KMS-11 (cell line): ENCODE data around the gene DPP9.
A peak's percentile ranks its signal among the peaks of the same experiment; 100 is the strongest.

Source experiments
- H2AFZ ChIP-seq: fragments of 200-600 bp; sonication (generic); 2 replicates; pipeline ENCODE4 v1.6.1; 2016; ENCODE audit warnings: antibody characterized with exemption, mixed run types, low read depth
- H3K27ac ChIP-seq: fragments of 200-600 bp; sonication (generic); 2 replicates; pipeline ENCODE4 v1.6.1; 2016; ENCODE audit warnings: mild to moderate bottlenecking, mixed run types
- H3K27me3 ChIP-seq: fragments of 200-600 bp; sonication (generic); 2 replicates; pipeline ENCODE4 v1.6.1; 2017; ENCODE audit warnings: mild to moderate bottlenecking, low read depth, mixed run types, moderate library complexity; ENCODE audit not compliant: insufficient read depth
- H3K36me3 ChIP-seq: fragments of 200-600 bp; sonication (generic); 2 replicates; pipeline ENCODE4 v1.6.1; 2017; ENCODE audit warnings: mild to moderate bottlenecking, mixed run types; ENCODE audit not compliant: insufficient read depth
- H3K4me1 ChIP-seq: fragments of 200-600 bp; sonication (generic); 2 replicates; pipeline ENCODE4 v1.6.1; 2016; ENCODE audit warnings: mild to moderate bottlenecking, low read depth, mixed run types; ENCODE audit not compliant: poor library complexity, severe bottlenecking
- H3K4me2 ChIP-seq: fragments of 200-600 bp; sonication (generic); 2 replicates; pipeline ENCODE4 v1.7.0; 2016; ENCODE audit warnings: mild to moderate bottlenecking, mixed run types
- H3K4me3 ChIP-seq: fragments of 200-600 bp; sonication (generic); IDR thresholded peaks from 2 replicates; pipeline ENCODE4 v1.6.1; 2017; ENCODE audit warnings: low read depth, low read length, mixed read lengths; ENCODE audit not compliant: insufficient read depth
- H3K79me2 ChIP-seq: fragments of 200-600 bp; sonication (generic); 2 replicates; pipeline ENCODE4 v1.6.1; 2016; ENCODE audit warnings: low read depth, mixed run types; ENCODE audit not compliant: insufficient read depth
- H3K9ac ChIP-seq: fragments of 200-600 bp; sonication (generic); 2 replicates; pipeline ENCODE4 v1.6.1; 2016; ENCODE audit warnings: mild to moderate bottlenecking, mixed run types
- H4K20me1 ChIP-seq: fragments of 200-600 bp; sonication (generic); 2 replicates; pipeline ENCODE4 v1.6.1; 2016; ENCODE audit warnings: mild to moderate bottlenecking, mixed run types; ENCODE audit not compliant: insufficient read depth
- TF ChIP-seq, protein P1 (sequence below): fragments of 200-600 bp; sonication (generic); conservative IDR thresholded peaks from 2 replicates; pipeline ENCODE4 v1.6.1; 2017; ENCODE audit warnings: low read depth, mild to moderate bottlenecking, antibody characterized with exemption, low read length, moderate library complexity, mixed read lengths

The DPP9 gene

DNA sequence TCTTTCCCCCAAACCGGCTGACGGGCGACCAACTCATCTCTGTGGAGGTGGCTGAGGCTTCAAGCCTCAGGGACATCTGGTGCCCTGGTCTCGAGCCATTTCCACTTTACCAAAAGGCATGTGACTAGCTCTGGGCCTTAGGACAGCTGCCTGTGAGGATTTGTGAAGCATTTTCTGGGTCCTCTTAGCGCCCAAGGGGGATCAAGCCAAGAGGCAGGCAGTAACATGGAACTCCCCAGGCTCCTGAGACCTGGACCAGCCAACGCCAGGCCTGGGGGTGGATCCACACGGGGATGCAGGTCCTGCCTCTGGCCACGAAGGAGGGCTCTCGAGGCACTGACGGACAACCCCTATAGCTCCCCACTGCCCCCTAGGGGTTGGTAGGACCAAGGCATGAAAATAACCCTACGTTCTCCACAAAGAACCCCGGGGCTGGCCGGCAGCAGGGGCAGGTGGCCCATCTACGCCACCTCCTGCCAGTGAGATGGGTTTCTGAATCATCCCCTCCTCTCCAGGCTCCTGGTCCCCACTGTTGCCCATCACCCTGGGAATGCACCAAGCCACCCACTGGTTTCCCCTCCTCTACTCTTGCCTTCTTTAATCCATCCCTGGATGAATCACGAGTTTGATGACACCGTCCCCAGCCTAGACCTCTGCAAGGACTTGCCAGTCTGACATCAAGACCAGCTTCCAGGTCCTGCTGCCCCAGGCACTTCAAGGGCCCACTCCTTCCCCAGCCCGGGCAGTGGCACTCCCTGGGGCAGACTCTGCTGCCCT, 46.5 kb downstream of the DPP9 start:
- Histone ChIP-seq H3K9ac (no peak overlapping the region), H3K4me3 (no peak overlapping the region), H3K79me2 (no peaks in the 10 kb centered on the region), H3K27me3 (no peaks in the 10 kb centered on the region), H3K4me1 (no peaks in the 10 kb centered on the region), H3K27ac (no peak overlapping the region), H4K20me1 (no peaks in the 10 kb centered on the region), H3K4me2 (no peak overlapping the region), H2AFZ (no peak overlapping the region), H3K36me3 (no peaks in the 10 kb centered on the region)
- TF ChIP-seq, protein P1, sequence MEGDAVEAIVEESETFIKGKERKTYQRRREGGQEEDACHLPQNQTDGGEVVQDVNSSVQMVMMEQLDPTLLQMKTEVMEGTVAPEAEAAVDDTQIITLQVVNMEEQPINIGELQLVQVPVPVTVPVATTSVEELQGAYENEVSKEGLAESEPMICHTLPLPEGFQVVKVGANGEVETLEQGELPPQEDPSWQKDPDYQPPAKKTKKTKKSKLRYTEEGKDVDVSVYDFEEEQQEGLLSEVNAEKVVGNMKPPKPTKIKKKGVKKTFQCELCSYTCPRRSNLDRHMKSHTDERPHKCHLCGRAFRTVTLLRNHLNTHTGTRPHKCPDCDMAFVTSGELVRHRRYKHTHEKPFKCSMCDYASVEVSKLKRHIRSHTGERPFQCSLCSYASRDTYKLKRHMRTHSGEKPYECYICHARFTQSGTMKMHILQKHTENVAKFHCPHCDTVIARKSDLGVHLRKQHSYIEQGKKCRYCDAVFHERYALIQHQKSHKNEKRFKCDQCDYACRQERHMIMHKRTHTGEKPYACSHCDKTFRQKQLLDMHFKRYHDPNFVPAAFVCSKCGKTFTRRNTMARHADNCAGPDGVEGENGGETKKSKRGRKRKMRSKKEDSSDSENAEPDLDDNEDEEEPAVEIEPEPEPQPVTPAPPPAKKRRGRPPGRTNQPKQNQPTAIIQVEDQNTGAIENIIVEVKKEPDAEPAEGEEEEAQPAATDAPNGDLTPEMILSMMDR: peak; percentile 45; the same call in 1 of the 2 replicates

DNA sequence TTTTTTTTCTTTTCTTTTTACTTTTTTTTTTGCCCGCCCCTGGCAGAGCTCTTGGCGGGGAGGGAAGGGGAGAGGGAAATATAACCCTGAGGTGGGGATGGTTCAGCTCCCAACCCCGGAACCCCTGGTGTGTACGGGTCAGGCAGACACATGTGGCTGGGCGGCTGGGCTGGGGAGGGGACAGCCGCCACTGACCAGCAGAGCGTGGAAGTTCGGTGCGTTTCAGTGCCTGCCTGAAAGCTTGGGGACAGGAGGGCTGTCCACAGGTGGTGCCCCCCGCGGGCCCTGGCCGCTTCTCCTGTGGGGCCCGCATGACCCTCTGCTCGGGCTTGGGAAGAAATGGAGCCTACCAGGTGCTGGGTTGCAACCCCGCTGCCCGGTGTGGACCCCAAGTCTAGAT, 48.3 kb downstream of the DPP9 start:
- TF ChIP-seq, protein P1: no peak
- no peaks in the 10 kb centered on the region for H3K27me3 ChIP-seq
- H3K27ac ChIP-seq: no peak overlapping the region
- H3K79me2 ChIP-seq: no peaks in the 10 kb centered on the region
- no peak overlapping the region for H3K4me3 ChIP-seq
- no peak overlapping the region for H3K4me2 ChIP-seq
- no peaks in the 10 kb centered on the region for H4K20me1 ChIP-seq
- H3K4me1 ChIP-seq: no peaks in the 10 kb centered on the region
- no peak overlapping the region for H3K9ac ChIP-seq
- H2AFZ ChIP-seq: no peak overlapping the region
- no peaks in the 10 kb centered on the region for H3K36me3 ChIP-seq

DNA sequence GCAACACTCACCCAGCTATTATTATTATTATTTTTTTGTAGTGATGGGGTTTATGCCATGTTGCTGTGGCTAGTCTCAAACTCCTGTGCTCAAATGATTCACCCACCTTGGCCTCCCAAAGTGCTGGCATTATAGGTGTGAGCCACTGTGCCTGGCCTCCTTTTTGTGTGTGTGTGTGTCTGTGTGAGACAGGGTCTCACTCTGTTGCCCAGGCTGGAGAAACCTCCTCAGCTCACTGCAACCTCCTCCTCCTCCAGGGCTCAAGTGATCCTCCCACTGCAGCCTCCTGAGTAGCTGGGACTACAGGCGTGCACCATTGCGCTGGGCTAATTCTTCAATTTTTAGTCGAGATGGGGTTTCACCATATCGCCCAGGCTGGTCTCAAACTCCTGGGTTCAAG, 49.9 kb downstream of the DPP9 start:
- TF ChIP-seq, protein P1: no peak
- Histone ChIP-seq H3K27me3 (no peaks in the 10 kb centered on the region), H3K4me2 (no peak overlapping the region), H2AFZ (no peak overlapping the region), H3K27ac (no peak overlapping the region), H3K4me3 (no peak overlapping the region), H3K9ac (no peak overlapping the region), H4K20me1 (no peaks in the 10 kb centered on the region), H3K4me1 (peaks cover 6% of the 10 kb centered on the region), H3K36me3 (no peaks in the 10 kb centered on the region), H3K79me2 (peaks cover 8% of the 10 kb centered on the region)

DNA sequence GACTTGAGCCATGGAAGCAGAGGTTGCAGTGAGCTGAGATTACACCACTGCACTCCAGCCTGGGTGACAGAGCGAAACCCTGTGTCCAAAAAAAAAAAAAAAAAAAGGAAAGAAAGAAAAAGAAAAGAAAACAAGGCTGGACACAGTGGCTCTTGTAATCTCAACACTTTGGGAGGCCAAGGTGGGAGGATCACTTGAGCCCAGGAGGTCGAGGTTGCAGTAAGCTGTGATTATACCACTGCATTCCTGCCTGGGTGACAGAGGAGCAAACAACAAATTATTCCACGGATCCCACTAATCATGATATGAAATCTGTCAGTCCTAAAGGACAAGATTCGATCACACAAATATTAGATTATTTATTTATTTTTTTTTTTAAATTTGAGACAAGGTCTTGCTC, 50.4 kb downstream of the DPP9 start:
- Histone ChIP-seq H3K27ac (no peak overlapping the region), H2AFZ (no peak overlapping the region), H3K79me2 (peaks cover 13% of the 10 kb centered on the region), H3K27me3 (no peaks in the 10 kb centered on the region), H3K4me3 (no peak overlapping the region), H3K4me1 (peaks cover 9% of the 10 kb centered on the region), H3K4me2 (no peak overlapping the region), H3K36me3 (no peaks in the 10 kb centered on the region), H4K20me1 (no peaks in the 10 kb centered on the region), H3K9ac (no peak overlapping the region)
- TF ChIP-seq, protein P1: no peak
